Fibroblast of the aortic adventitia (primary cell): Measurements from ENCODE around the gene RNLS. TPM values are rescaled to one million over a fixed set of nuclear protein-coding genes. Genes with fewer than 3 reads are reported as not detected.
"Not testable (repeated sequence)": the region's sequence is repeated elsewhere in the genome, so short reads cannot be mapped to it uniquely, and the experiment has no call there.

Source experiments
- DNase-seq: peaks from one replicate; pipeline ENCODE4 v3.0.0-alpha.2; 2010; ENCODE audit warnings: low read depth
- H3K4me3 ChIP-seq: 2 replicates; pipeline ENCODE4 v1.5.1; 2011; ENCODE audit warnings: low read depth, mild to moderate bottlenecking, control low read depth, low read length, moderate library complexity
- total RNA-seq: library from RNA; depleted of rRNA; stranded (reverse); fragments of >200 nt; gene quantifications from 2 replicates; pipeline ENCODE4 v1.2.3, GENCODE V29; 2012; ENCODE audit warnings: low replicate concordance
- TF ChIP-seq, protein P1 (sequence below): IDR thresholded peaks from 2 replicates; pipeline ENCODE4 v1.5.1; 2011; ENCODE audit warnings: mild to moderate bottlenecking, low read length, control low read depth, inconsistent platforms; ENCODE audit not compliant: insufficient read depth

The RNLS gene
- total RNA-seq, 1 donor: 16.8 TPM

DNA sequence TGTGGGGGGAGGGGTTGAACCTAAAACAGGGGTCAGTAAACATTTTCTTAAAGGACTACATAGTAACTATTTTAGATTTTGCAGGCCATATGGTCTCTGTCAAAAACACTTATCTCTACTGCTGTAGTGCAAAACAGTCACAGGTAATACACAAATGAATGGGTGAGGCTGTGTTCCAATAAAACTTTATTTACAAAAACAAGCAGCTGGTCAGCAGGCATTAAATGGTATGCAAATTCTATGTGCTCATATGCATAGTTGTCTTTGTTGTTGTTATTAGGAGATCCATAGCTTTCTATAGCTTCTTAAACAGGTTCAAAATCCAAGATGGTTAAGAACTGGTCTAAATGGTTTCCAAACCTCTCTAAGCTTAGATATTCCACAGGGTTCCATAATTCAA lies 302.6 kb downstream of the RNLS start:
- no peak for DNase-seq
- H3K4me3 ChIP-seq: no peak overlapping the region
- TF ChIP-seq, protein P1, sequence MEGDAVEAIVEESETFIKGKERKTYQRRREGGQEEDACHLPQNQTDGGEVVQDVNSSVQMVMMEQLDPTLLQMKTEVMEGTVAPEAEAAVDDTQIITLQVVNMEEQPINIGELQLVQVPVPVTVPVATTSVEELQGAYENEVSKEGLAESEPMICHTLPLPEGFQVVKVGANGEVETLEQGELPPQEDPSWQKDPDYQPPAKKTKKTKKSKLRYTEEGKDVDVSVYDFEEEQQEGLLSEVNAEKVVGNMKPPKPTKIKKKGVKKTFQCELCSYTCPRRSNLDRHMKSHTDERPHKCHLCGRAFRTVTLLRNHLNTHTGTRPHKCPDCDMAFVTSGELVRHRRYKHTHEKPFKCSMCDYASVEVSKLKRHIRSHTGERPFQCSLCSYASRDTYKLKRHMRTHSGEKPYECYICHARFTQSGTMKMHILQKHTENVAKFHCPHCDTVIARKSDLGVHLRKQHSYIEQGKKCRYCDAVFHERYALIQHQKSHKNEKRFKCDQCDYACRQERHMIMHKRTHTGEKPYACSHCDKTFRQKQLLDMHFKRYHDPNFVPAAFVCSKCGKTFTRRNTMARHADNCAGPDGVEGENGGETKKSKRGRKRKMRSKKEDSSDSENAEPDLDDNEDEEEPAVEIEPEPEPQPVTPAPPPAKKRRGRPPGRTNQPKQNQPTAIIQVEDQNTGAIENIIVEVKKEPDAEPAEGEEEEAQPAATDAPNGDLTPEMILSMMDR: no peak

DNA sequence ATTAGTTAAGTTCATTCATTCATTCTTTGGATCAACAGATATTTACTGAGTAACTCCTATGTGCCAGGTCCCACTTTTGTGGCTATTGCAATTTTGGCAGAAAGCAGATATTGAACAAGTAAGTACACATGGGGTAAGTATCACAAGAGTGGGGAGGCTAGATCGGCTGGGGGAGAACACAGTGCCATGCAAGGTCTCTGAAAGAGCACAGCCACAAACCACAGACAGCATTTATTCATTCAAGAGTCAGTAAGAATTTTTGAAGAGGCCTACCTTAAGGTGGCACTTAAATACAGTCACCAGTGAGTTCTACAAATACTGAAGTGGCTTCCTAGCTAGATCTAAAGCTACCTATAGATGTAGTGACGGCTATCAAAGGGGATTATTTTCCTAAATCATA lies 304.2 kb downstream of the RNLS start:
- TF ChIP-seq, protein P1: no peak
- DNase-seq: no peak
- H3K4me3 ChIP-seq: no peak overlapping the region

DNA sequence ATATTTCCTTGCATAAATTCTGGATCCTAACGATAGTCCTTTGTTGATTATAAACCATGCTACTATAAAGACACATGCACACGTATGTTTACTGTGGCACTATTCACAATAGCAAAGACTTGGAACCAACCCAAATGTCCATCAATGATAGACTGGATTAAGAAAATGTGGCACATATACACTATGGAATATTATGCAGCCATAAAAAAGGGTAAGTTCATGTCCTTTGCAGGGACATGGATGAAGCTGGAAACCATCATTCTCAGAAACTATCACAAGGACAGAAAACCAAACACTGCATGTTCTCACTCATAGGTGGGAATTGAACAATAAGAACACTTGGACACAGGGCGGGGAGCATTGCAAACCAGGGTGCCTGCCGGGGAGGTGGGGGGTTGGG lies 306.2 kb downstream of the RNLS start:
- H3K4me3 ChIP-seq, DNase-seq: not testable (repeated sequence)

DNA sequence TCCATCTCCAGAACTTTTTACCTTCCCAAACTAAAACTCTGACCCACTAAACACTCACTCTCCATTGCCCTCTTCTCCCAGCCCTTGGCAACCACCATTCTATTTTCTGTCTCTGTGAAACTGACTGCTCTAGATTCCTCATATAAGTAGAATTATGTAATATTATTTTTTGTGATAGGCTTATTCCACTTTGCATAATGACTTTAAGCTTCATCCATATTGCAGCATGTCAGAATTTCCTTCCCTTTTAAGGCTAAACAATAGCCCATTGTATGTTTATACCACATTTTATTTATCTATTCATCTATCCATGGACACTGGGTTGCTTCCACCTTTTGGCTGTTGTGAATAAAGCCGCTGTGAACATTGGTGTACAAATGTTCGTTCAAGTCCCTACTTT lies 308.8 kb downstream of the RNLS start:
- TF ChIP-seq, protein P1: no peak
- DNase-seq: no peak
- H3K4me3 ChIP-seq: no peak overlapping the region

DNA sequence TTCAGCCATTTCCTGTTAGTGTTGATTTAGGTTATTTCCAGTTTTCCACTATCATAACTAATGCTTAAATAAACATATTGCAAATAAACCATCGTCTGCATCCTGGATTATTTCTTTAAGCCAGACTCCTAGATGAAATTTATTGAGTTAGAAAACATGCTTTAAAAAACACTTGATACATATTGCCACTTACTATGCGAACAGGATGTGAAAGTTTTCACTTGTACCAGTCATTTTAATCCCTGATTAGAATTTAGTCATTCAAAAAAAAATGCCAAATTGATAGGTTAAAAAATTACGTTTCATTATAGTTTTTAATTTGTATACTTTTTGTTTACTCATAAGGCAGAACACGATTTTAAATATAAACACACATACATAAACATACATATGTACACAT lies 309.6 kb downstream of the RNLS start:
- no peak for DNase-seq
- no peak overlapping the region for H3K4me3 ChIP-seq
- TF ChIP-seq, protein P1: no peak

DNA sequence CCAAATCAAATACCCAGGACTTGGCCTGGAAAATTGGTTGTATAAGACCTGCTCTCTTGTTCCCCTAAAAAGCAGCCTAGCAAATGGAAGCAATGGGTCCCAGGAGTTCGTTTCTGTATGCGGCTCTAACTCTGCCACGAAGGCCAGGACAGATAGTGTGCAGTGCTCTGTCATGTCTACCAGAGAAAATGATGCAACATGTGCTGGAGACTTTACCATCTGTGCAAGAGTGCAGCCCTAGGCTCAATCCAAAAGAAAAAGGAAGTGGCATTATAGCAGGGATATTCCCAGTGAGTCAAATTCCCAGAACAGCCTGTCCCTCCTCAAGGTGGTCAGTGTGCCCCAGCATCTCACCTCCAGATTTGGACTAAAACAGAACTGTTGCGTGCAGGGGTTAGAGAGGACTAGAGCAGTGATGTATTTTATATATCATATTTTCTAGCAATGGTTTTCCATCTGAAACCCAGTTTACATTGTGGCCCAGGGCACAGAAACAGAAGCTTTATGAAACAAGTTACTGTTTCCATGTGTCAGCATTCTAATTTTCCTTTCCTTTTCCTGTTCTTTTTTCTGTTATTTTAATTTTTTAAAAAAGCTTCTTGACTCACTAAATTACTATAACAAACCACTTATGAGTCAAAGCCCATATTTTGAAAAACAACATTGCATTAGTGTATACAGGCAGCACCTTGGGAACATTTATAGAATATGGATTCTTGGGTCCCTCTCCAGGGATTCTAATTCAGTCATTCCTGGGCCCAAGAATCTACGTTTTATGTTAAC lies 311.2 kb downstream of the RNLS start:
- TF ChIP-seq, protein P1: no peak
- peak; percentile 34 for DNase-seq
- H3K4me3 ChIP-seq: no peak overlapping the region

DNA sequence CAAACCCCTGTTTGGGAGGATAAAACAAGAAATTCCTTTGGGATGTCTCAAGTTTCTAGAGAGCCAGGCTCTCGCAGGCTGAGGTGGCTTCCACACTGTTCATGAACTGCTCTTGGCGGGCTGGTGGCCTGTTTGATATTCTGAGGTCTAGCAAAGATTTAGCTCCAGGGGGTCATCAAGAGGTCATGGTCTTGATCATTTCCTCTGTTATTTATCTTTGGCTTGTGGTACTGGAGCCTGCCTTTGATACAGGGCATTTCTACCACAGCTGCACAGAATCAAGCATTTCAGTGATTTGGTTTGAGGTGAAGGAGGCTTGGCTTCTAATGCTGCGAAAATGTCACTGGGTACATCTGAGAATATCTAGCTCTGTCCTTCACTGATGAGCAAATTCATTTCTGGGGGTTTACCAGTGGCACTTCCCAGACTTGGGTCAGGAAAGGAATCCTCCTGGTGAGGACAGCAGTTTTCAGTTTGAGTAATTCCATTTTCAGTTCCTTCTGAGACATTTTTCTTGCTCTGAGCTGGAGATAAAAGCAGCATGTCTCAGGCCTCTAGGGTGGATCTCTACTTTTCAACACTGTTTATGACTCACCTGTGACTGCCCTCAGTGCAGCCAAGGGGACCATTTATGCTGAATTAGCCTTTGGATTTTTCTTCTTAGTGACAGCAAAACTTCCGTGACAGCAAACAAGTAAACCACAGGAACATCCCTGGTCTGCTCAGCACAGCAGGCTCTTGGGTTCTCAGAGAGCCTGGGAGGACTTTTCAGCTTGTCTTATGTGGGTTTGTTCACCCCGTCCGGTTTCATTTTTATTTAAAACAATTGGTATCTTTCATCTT lies 312.0 kb downstream of the RNLS start:
- TF ChIP-seq, protein P1: no peak
- no peak overlapping the region for H3K4me3 ChIP-seq
- peak; percentile 71 for DNase-seq
